Thyroid gland (tissue), 4 donors: Measurements from ENCODE around the gene OR10J4. TPM values are rescaled to one million over a fixed set of nuclear protein-coding genes. Genes with fewer than 3 reads are reported as not detected.

Source experiments
- DNase-seq, 2 donors: peaks; one replicate each; pipeline ENCODE4 v3.0.0-alpha.2; 2019
- H3K27ac ChIP-seq, 3 donors: fragments of 200-600 bp; sonication (generic); 1 replicate in 2 of 3; 2 replicates in 1 of 3; pipeline ENCODE4 v1.5.1; 2016 to 2019; ENCODE audit warnings: mild to moderate bottlenecking in 1 of 3, moderate library complexity in 1 of 3
- H3K27me3 ChIP-seq: fragments of 200-600 bp; sonication (generic); one replicate; pipeline ENCODE4 v1.5.1; 2019
- H3K36me3 ChIP-seq, 2 donors: fragments of 200-600 bp; sonication (generic); one replicate each; pipeline ENCODE4 v1.5.1; 2016 to 2019
- H3K4me1 ChIP-seq, 2 donors: fragments of 200-600 bp; sonication (generic); one replicate each; pipeline ENCODE4 v1.5.1; 2017 to 2019
- H3K4me3 ChIP-seq, 3 donors: fragments of 200-600 bp; sonication (generic); replicated peaks in 1 of 3; 1 replicate in 2 of 3; 2 replicates in 1 of 3; pipeline ENCODE4 v1.5.1; 2016; ENCODE audit warnings: mild to moderate bottlenecking in 1 of 3
- H3K9me3 ChIP-seq: fragments of 200-600 bp; sonication (generic); one replicate; pipeline ENCODE4 v1.5.1; 2017
- CTCF ChIP-seq, 6 experiments: fragments of 200-600 bp in 3 of 6; fragments of 450-650 bp in 3 of 6; sonication (generic) in 3 of 6; IDR thresholded peaks; one replicate each; pipeline ENCODE4 v1.5.1; 2016 to 2019; ENCODE audit warnings: antibody characterized with exemption in 6 of 6, mild to moderate bottlenecking in 2 of 6, inconsistent platforms in 1 of 6, moderate library complexity in 1 of 6
- POLR2A ChIP-seq, 2 donors: fragments of 450-650 bp; IDR thresholded peaks; one replicate each; pipeline ENCODE4 v1.6.1; 2017; ENCODE audit warnings: antibody characterized with exemption in 2 of 2, mild to moderate bottlenecking in 2 of 2, moderate library complexity in 1 of 2
- WGBS, 2 donors: methylation state at CpG; one replicate each; pipeline ENCODE4 v1.1.5; 2017; 5-methylcytosine and 5-hydroxymethylcytosine counted together
- intact Hi-C: fragments of 100-400 bp; cut with DNase I; formaldehyde crosslinking; loops from one replicate; pipeline ENCODE4 v1.15.1; 2023
- total RNA-seq, 4 donors: library from RNA; depleted of rRNA; stranded (reverse); fragments of >200 nt; gene quantifications; one replicate each; pipeline ENCODE4 v1.2.3, GENCODE V29; 2016

Gene OR10J4
- total RNA-seq, 4 donors from 2014 or later = not detected

- 85% methylated on average over 4 of the region's 4 CpGs for WGBS, 2 donors
- no peak for DNase-seq
- no peaks in the 10 kb centered on the region for H3K9me3 ChIP-seq
- H3K27me3 ChIP-seq = no peaks in the 10 kb centered on the region
- no peaks in the 10 kb centered on the region for H3K4me1 ChIP-seq
- no peak for TF ChIP-seq CTCF (IDR thresholded peaks at IDR 0.05)
- no peak for TF ChIP-seq POLR2A (IDR thresholded peaks at IDR 0.05)
- no peak overlapping the region for H3K4me3 ChIP-seq
- no peak overlapping the region for H3K27ac ChIP-seq
- intact Hi-C loops = no loop called here
- no peaks in the 10 kb centered on the region for H3K36me3 ChIP-seq
Measured at GRCh38 chr1:159429074-159429861, 2.7 kb upstream of the OR10J4 start.

- WGBS, 2 donors = 84 to 89% methylated on average over 6 of the region's 6 CpGs
- Histone ChIP-seq H3K4me3 (no peak overlapping the region), H3K27me3 (no peaks in the 10 kb centered on the region), H3K4me1 (no peaks in the 10 kb centered on the region), H3K36me3 (no peaks in the 10 kb centered on the region), H3K27ac (no peak overlapping the region), H3K9me3 (no peaks in the 10 kb centered on the region)
- DNase-seq = no peak
- TF ChIP-seq CTCF (IDR thresholded peaks at IDR 0.05) (no peak), POLR2A (IDR thresholded peaks at IDR 0.05) (no peak)
- intact Hi-C loops = no loop called here
Measured at GRCh38 chr1:159430985-159431384, 1.0 kb upstream of the OR10J4 start.

GRCh38 chr1:159436469-159436868 lies 4.5 kb downstream of the OR10J4 start:
- Histone ChIP-seq H3K36me3 (no peaks in the 10 kb centered on the region), H3K27ac (no peak overlapping the region), H3K4me3 (no peak overlapping the region), H3K9me3 (no peaks in the 10 kb centered on the region), H3K4me1 (no peaks in the 10 kb centered on the region), H3K27me3 (no peaks in the 10 kb centered on the region)
- TF ChIP-seq CTCF (IDR thresholded peaks at IDR 0.05) (no peak), POLR2A (IDR thresholded peaks at IDR 0.05) (no peak)
- 57 to 58% methylated on average over 4 of the region's 4 CpGs for WGBS, 2 donors
- no peak for DNase-seq
- intact Hi-C loops = no loop called here

GRCh38 chr1:159439422-159439821 lies 7.4 kb downstream of the OR10J4 start, which contains the start of gene OR10J1:
Gene OR10J1, plus strand, starts transcription at chr1:159439722. Its CDS starts 70 bp downstream, at chr1:159439792.
- intact Hi-C loops = no loop called here
- Histone ChIP-seq H3K4me3 (no peak within 1 kb of the TSS), H3K36me3 (no peaks in the 10 kb centered on the region), H3K27ac (no peak within 1 kb of the TSS), H3K27me3 (no peaks in the 10 kb centered on the region), H3K9me3 (no peaks in the 10 kb centered on the region), H3K4me1 (no peaks in the 10 kb centered on the region)
- no peak for TF ChIP-seq CTCF (IDR thresholded peaks at IDR 0.05)
- no peak for TF ChIP-seq POLR2A (IDR thresholded peaks at IDR 0.05)
- no peak for DNase-seq

GRCh38 chr1:159441360-159441759 lies 9.4 kb downstream of the OR10J4 start:
- no peak for DNase-seq

More at GRCh38 chr1:159441360-159441759, 9.4 kb downstream of the OR10J4 start:
- intact Hi-C loops = no loop called here
- Histone ChIP-seq H3K4me3 (no peak overlapping the region), H3K36me3 (no peaks in the 10 kb centered on the region), H3K27me3 (no peaks in the 10 kb centered on the region), H3K9me3 (no peaks in the 10 kb centered on the region), H3K4me1 (no peaks in the 10 kb centered on the region), H3K27ac (no peak overlapping the region)
- TF ChIP-seq POLR2A (IDR thresholded peaks at IDR 0.05) (no peak), CTCF (IDR thresholded peaks at IDR 0.05) (no peak)
